Astrocyte (in vitro differentiated cells and primary cell): ENCODE results near the gene CDKN1A.

Source experiments
- EZH2 ChIP-seq: IDR thresholded peaks from 2 replicates; pipeline ENCODE4 v1.6.1; 2012; ENCODE audit warnings: mild to moderate bottlenecking, low read length, inconsistent platforms; ENCODE audit not compliant: insufficient read depth
- TF ChIP-seq, protein P1 (sequence below): IDR thresholded peaks from 2 replicates; pipeline ENCODE4 v1.5.1; 2011; ENCODE audit warnings: low read depth, mild to moderate bottlenecking, inconsistent platforms, low read length, moderate library complexity; ENCODE audit not compliant: insufficient read depth

DNA sequence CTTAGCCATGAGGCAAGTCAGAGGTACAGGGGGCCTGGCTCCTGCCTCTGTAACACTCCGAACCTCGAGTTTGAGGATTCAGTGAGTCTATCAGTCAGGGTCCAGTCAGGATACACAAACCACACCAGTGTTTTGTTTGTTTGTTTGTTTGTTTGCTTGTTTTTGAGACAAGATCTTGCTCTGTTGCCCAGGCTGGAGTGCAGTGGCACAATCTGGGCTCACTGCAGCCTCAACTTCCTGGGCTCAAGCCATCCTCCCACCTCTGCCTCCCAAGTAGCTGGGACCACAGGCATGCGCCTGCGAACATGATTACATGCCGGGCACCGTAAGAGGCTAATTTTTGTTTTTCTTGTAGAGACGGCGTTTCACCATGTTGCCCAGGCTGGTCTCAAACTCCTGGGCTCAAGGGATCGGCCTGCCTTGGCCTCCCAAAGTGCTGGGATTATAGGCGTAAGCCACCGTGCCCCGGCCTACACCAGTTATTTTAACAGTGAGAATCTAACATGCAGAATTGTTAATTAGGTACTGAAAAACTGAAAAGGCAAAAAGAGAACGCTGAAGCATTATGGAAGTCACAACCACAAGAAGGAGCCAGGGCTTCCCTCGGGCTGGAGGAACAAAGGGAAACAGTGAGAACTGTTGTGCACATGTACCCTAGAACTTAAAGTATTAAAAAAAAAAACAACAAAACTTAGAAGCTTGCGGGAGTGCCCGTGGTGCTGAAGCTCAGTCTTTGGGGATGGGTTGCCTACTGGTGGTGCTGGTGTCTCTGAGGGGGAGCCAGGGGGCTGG is 44.0 kb upstream of the CDKN1A start:
- no peak for TF ChIP-seq EZH2
- TF ChIP-seq, protein P1, sequence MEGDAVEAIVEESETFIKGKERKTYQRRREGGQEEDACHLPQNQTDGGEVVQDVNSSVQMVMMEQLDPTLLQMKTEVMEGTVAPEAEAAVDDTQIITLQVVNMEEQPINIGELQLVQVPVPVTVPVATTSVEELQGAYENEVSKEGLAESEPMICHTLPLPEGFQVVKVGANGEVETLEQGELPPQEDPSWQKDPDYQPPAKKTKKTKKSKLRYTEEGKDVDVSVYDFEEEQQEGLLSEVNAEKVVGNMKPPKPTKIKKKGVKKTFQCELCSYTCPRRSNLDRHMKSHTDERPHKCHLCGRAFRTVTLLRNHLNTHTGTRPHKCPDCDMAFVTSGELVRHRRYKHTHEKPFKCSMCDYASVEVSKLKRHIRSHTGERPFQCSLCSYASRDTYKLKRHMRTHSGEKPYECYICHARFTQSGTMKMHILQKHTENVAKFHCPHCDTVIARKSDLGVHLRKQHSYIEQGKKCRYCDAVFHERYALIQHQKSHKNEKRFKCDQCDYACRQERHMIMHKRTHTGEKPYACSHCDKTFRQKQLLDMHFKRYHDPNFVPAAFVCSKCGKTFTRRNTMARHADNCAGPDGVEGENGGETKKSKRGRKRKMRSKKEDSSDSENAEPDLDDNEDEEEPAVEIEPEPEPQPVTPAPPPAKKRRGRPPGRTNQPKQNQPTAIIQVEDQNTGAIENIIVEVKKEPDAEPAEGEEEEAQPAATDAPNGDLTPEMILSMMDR = no peak
